ENCODE measurements around the gene CMTM5. TPM values are rescaled to one million over a fixed set of nuclear protein-coding genes. Genes with fewer than 3 reads are reported as not detected.

The CMTM5 gene
- total RNA-seq, 4 donors from 2014 or later, result not detected

- Histone ChIP-seq H3K4me3 (no peak overlapping the region), H3K27ac (no peak overlapping the region), H3K9me3 (no peaks in the 10 kb centered on the region), H3K4me1 (peaks cover 9 to 19% (median 15%) of the 10 kb centered on the region in 3 donors), H3K36me3 (no peaks in the 10 kb centered on the region), H3K27me3 (peaks cover 0 to 28% (median 0%) of the 10 kb centered on the region in 4 donors)
- TF ChIP-seq CTCF (IDR thresholded peaks at IDR 0.05) (no peak), POLR2A (IDR thresholded peaks at IDR 0.05) (no peak)
- 72 to 89% methylated on average over 6 of the region's 6 CpGs for WGBS, 2 donors
- DNase-seq, result no peak
- intact Hi-C loops (cut with DNase I), result no loop called here
Observed at GRCh38 chr14:23348297-23348655, 28.6 kb upstream of the CMTM5 start.

GRCh38 chr14:23349156-23349845 is 27.5 kb upstream of the CMTM5 start:
- 96% methylated on average over 5 of the region's 8 CpGs for WGBS, 2 donors

GRCh38 chr14:23351681-23352505 is 25.0 kb upstream of the CMTM5 start:
- TF ChIP-seq POLR2A (IDR thresholded peaks at IDR 0.05) (no peak), CTCF (IDR thresholded peaks at IDR 0.05) (no peak)
- H3K36me3 ChIP-seq, result peaks cover 0 to 10% (median 0%) of the 10 kb centered on the region in 3 donors
- H3K4me3 ChIP-seq, result peak overlapping the region; percentile 35 to 73 (median 60)
- intact Hi-C loops (cut with DNase I), result no loop called here
- peaks cover 0 to 36% (median 0%) of the 10 kb centered on the region in 4 donors for H3K27me3 ChIP-seq
- no peak for DNase-seq
- H3K4me1 ChIP-seq, result peaks cover 9 to 21% (median 15%) of the 10 kb centered on the region in 3 donors
- no peaks in the 10 kb centered on the region for H3K9me3 ChIP-seq
- peak overlapping the region in 3 of 4 donors; percentile 39 to 70 (median 56) for H3K27ac ChIP-seq
- 42 to 44% methylated on average over 4 to 6 of the region's 61 CpGs for WGBS, 2 donors

More at GRCh38 chr14:23349156-23349845, 27.5 kb upstream of the CMTM5 start:
- H3K36me3 ChIP-seq, result no peaks in the 10 kb centered on the region
- H3K9me3 ChIP-seq, result no peaks in the 10 kb centered on the region
- H3K27ac ChIP-seq, result no peak overlapping the region
- intact Hi-C loops (cut with DNase I), result no loop called here
- no peak overlapping the region for H3K4me3 ChIP-seq
- H3K27me3 ChIP-seq, result peaks cover 0 to 36% (median 0%) of the 10 kb centered on the region in 4 donors
- DNase-seq, result no peak
- peaks cover 9 to 21% (median 15%) of the 10 kb centered on the region in 3 donors for H3K4me1 ChIP-seq
- TF ChIP-seq POLR2A (IDR thresholded peaks at IDR 0.05) (no peak), CTCF (IDR thresholded peaks at IDR 0.05) (no peak)

- WGBS, 2 donors, result 0 to 1% methylated on average over 16 to 24 of the region's 42 CpGs
- Histone ChIP-seq H3K4me3 (peak within 1 kb of the TSS; percentile 35 to 73 (median 60)), H3K4me1 (peaks cover 9 to 21% (median 15%) of the 10 kb centered on the region in 3 donors), H3K27me3 (peaks cover 0 to 36% (median 0%) of the 10 kb centered on the region in 4 donors), H3K9me3 (no peaks in the 10 kb centered on the region), H3K36me3 (peaks cover 0 to 19% (median 7%) of the 10 kb centered on the region in 3 donors), H3K27ac (peak within 1 kb of the TSS in 3 of 4 donors; percentile 39 to 70 (median 56))
- DNase-seq, result no peak
- intact Hi-C loops (cut with DNase I), result no loop called here
- TF ChIP-seq POLR2A (IDR thresholded peaks at IDR 0.05) (peak in 2 of 4 donors; percentile 27 to 56), CTCF (IDR thresholded peaks at IDR 0.05) (no peak)
Observed at GRCh38 chr14:23352506-23353432, 24.1 kb upstream of the CMTM5 start, which contains the start of gene SLC22A17. Gene SLC22A17 (minus strand): TSS chr14:23352887.

Measured in esophagus squamous epithelium (tissue), 5 donors.